Myocyte (in vitro differentiated cells): ENCODE results near the gene VSIR. TPM values are rescaled to one million over a fixed set of nuclear protein-coding genes. Genes with fewer than 3 reads are reported as not detected.

Source experiments
- DNase-seq: peaks from one replicate; pipeline ENCODE4 v3.0.0-alpha.2; 2012; ENCODE audit warnings: low read depth
- total RNA-seq: library from RNA; depleted of rRNA; stranded (reverse); fragments of >200 nt; gene quantifications from 2 replicates; pipeline ENCODE4 v1.2.3, GENCODE V29; 2014

VSIR gene
- total RNA-seq, 1 donor from 2014 or later, result 41.2 TPM

GRCh38 chr10:71765906-71766716 is 7.2 kb downstream of the VSIR start:
- DNase-seq, result no peak

DNA sequence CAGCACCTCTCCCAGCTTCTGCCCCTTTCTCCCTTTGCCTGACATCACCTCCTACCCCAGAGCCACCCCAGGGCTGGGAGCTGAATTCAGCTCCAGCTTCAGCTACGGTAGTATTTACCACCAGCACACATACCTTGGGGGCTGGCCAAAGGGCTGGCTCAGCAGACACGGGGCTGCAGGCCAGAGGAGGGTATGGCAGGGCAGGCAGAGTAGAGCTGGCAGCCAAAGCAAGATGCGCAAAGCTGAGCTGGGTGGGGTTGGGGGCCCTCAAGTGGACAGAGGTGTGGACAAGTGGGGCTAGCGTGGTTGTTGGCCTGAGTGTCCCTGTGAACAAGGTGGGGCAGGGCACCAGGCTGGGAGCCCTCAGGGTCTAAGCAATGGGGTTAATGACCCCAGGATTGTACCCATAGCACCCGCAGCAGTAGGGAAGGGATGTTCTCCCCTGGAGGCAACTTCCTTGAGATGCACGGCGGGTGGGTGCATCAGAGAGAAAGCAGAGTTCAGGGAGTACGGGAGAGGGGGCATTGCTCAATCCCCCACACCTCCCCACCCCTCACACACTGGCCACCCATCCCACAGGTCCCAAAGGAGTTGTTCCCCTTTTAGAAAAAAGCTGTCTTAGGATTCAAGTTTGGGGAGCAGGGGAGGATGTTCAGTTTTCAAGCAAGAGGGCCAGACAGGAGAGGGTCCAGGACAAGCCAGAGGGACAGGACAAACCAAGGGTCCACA is 8.0 kb downstream of the VSIR start:
- DNase-seq, result peak; percentile 57

DNA sequence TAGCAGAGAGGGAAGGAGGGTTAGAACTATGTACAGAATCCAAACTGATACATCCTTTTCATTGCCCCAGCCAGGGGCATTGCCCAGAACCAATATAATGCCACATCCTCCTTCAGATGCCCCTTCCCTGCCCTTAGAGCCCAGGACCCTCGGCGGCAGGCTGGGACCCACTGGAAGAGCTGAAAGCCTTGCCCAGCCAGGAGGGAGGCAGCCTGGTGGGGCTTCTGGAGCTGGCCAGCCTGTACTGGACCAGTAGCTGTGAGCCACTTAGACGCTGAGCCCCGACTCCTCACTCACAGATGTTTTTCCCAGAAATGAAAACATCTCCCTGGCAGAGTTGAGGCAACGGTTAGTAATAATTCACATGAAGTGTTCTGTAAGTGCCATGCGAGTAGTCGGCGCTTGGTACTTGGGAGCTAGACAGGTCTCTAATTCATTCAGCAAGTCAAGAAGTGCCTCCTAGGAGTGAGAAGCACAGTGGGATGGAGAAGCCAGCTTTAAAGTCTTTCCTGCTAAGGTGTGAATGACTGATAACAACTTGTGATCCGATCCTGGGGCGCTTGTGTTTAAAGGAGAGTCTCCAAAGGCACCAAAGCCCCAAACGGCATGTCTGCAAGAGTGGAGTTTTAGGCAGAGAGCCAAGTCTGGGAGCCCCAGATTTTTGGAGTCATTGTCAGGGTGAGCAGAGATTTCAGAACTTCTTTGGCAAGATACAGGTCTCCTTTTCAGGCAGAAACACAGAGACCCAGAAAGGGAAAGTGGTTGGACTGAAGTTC is 9.8 kb downstream of the VSIR start:
- no peak for DNase-seq

GRCh38 chr10:71762324-71762723 is 11.0 kb downstream of the VSIR start:
- no peak for DNase-seq

GRCh38 chr10:71761541-71762113 is 11.7 kb downstream of the VSIR start:
- no peak for DNase-seq

DNA sequence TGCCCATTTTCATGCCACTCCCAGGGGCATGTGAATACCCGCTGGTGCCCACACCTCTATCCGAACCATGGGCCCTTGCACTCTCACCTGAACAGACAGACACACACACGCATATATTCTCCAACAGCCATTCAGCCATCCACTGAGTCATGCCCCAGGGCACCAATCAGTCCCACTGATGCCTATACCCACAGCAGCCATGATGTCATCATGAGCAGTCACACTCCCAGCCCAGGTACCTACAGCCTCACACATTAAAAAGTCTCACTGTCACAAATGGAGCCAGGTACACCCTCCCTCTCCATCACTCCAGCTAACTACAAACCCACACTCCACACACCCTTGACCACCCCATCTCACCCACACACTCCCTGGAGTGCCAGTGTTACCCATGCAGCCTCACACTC is 12.2 kb downstream of the VSIR start:
- DNase-seq, result no peak

DNA sequence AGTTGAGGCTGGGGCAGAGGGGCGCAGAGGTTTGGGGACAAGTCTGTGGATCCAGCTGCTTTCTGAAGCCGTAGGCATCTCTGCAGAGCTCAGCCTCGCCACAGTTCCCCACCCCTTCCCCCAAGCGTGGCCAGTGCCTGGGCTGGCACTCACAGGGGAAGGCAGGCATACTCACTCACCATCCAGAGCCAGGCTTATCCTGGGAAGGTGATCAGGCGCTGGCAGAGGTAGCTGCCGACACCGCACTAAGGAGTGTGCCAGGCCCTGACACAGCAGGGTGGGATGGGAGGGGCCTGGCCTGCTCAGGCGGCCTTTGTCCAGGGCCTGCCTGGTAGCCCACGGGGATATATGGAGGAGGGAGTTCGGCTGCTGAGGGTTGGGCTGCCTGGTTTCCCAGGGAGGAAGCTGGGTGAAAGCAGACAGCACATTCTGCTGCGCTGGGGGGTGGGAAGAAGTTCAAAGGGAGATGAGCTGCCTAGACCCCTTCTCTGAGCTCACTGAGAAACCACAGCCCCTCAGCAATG is 15.9 kb downstream of the VSIR start:
- no peak for DNase-seq

DNA sequence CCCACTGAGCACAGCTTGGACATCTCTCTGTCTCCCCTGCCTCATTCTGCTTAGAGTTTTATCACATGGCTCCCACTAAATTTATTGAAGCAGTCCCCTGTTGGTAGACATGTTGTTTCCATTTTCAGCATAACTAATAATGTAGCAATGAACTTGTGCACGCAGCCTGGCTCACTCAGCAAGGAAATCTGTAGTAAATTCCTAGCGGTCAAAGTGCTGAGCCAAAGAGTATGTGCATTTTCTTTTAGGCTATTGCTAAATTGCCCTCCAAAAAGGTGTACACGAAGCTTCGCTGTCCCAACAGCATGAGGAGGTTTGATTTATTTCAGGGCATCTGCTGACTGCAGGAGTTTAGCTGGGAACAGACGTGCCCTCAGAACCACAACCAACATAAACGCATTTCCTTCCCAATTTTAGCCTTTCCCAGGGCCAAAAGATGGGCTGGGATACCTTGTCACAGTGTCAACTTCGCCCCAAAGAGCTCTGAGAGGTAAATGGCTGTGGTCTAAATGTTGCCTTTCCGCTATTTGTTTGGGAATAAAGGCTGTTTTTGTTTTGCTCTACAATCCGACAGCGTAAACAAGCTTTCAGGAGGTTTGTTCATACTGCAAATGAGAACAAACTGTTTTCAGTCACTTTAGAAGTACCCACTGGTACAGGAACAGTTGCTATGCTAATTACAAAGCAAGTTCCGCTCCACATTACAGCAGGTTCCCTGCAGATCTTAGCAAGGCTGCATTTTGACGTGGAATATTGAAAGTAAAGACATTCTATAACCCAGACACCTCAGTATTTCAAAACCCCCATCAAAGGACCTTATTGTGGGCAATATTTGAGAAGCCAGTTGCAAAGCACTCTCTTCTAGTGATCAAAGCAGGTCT is 16.8 kb downstream of the VSIR start:
- DNase-seq, result no peak

- no peak for DNase-seq
These were observed 18.0 kb downstream of the VSIR start for GRCh38 chr10:71755179-71755879.

- no peak for DNase-seq
These were observed 18.8 kb downstream of the VSIR start for GRCh38 chr10:71754562-71754961.

DNA sequence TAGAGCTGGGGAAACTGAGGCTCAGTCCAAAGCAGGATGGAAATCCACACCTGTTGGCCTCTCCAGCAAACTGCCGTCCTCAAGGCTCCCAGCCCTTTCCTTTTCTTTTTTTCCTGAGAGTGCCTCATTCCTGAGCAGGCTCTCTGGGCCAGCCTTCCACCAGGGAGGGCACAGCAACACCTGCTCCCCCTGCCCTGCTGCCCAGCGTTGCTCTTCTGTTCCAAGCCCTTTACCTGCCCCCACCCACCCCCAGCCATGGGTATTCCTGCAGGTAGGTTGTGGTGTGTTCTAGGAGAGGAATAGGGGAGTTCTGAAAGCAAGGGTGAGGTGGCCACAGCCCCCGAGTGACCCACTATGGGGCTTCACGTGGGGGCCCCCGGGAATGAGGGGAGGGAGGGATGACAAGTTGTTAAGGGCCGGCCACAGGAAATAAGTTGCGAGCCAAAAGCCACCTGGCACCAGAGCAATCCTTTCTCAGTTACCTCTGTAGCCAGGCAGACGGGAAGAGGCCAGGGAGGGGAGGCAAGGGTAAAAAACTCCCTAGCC is 19.3 kb downstream of the VSIR start:
- DNase-seq, result no peak

GRCh38 chr10:71753091-71753959 is 20.0 kb downstream of the VSIR start:
- no peak for DNase-seq

DNA sequence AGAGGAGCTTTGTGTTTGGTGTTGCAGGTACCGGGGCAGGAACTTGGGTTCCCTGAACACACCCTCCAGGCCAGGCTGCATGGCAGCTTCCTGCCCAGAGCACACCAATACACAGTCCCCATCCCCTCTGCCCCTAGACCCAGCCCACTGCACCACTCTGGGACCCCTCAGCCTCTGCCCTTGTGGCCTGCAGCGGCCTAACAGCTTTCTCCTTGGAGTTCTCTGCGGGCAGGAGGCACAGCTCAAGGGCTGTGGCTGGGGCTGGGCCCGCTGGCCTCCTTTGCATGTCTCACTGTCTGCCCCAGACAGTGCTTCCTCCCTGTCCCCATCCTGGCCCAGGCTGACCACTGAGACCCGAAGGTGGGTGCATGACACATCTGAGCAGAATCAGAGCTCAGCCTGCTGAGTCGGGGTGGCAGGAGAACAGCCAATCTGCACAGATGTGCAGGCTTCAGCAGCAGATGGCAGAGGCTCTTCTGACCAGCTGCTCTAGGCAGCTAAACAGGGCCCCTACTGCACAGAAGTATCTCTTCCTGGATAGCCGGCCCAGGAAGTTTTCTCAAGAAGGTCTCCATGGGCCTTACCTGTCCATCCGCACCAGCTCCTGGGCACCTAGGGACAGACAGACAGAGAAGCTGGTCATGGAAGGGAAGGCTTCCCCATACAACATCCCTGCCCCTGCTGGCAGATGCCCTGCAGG is 20.8 kb downstream of the VSIR start:
- DNase-seq, result peak; percentile 63

DNA sequence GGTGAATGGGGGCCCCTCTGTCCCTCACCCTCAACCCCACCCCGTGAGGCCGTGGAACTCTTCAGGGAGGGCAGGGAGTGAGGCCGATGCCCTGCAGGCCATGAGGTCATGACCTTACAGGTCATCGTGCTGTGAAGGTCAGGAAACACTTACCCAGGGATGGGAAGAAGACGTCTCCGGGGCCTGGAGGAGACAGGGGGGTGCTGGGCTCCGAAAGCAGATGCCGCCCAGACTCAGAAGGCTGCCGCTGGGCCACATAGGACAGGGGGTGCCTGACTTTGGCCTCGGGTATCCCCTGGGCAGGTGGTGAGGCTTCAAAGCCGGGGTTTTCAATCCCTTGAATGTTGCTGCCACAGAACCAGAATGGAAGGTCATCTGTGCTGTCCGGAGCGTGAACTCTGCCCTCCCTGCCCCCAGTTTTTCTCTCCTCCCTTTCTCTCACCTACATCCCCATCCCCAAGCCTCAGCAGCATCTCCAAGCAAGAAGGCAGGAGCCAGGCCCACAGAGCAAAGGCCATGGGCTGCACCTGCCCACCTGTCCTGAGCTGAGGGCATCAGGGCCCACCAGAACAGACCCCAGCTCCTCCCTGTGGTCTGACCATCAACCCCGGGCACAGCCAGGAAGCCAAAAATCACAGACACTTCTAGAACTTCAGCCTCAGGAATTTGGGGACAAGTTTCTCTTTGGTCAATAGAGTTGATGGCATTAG is 21.6 kb downstream of the VSIR start:
- no peak for DNase-seq

- no peak for DNase-seq
These were observed 22.3 kb downstream of the VSIR start for GRCh38 chr10:71750986-71751385.

DNA sequence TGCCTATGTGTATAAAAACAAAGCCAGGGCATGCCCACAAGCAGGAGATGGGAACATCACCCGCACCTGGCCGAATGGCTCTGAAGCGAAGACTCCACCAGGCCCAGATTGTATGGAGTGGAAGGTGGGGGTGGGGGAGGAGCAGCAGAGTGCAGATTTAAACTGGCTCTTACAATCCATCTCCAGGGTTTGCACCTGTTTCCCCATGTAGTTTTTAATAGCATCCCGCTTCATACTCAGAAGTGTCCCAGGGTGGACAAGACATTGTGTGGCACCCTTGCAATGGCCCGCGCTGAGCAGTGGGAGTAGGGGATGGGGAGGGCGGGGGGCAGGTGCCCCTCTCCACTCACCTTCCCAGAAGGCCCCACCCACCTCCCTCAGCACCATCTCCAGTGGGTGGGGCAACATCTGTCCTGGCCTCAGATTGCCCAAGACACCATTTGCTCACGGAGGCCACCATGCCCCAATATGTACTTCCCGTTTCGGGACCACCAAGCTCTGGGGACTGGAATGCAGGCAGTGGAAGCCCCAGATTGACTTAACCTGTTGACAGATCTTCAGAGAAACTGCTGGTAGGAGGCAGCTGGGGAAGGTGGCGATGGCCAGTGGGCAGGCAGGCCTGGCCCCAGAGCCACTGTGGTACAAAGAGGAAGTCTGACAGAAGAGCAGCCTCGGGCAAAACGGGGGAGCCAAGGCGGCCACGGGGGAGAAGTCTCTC is 23.0 kb downstream of the VSIR start:
- peak; percentile 73 for DNase-seq
